Right ventricle myocardium superior (tissue), 1 donor: ENCODE results near the gene HOXB2. TPM values are rescaled to one million over a fixed set of nuclear protein-coding genes. Genes with fewer than 3 reads are reported as not detected.

Experiments
- ATAC-seq: fragments of 200-7000 bp; cut with Tn5 transposase; one replicate; pipeline ENCODE4 v1.9.1; 2020; ENCODE audit warnings: mild to moderate bottlenecking; ENCODE audit not compliant: poor library complexity
- DNase-seq: peaks from one replicate; pipeline ENCODE4 v3.0.0-alpha.2; 2020
- intact Hi-C: fragments of 100-400 bp; cut with DNase I; formaldehyde crosslinking; loops from one replicate; pipeline ENCODE4 v1.11.2; 2022
- total RNA-seq: library from RNA; stranded (reverse); fragmentation: NEBNext Ultra II Directional; extraction: Animal tissue kit (Norgen Biotek cat#: 25700); gene quantifications from one replicate; pipeline ENCODE4 v1.2.1, GENCODE V29; 2021
- donor health status: DM: no; HTN: yes; CAD: no; lungs with severe emphysema.

HOXB2 gene
- total RNA-seq, 1 donor from 2014 or later: 2.7 TPM

GRCh38 chr17:48506246-48506645, 38.7 kb downstream of the HOXB2 start:
- intact Hi-C loops: no loop called here
- ATAC-seq: no peak
- no peak for DNase-seq

DNA sequence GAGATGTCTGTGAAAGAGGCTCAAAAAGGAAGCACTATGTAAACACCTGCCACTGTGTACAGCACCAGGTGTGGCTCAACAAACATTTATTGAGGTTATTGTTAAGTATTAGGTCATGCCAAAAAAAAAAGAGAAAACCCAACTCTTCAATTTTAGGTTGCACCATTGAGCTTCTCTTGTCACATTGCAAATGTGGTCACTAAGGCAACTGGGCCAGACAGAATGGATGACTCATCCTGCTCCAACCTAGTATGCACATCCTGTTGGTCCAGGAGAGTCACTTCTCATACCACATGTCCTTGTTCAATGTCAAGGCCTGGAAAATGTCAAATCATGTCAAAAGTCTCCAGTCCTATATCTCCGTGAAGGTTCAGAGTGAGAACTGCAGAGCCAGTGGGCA, 39.1 kb downstream of the HOXB2 start:
- no peak for ATAC-seq
- no peak for DNase-seq
- intact Hi-C loops: no loop called here

DNA sequence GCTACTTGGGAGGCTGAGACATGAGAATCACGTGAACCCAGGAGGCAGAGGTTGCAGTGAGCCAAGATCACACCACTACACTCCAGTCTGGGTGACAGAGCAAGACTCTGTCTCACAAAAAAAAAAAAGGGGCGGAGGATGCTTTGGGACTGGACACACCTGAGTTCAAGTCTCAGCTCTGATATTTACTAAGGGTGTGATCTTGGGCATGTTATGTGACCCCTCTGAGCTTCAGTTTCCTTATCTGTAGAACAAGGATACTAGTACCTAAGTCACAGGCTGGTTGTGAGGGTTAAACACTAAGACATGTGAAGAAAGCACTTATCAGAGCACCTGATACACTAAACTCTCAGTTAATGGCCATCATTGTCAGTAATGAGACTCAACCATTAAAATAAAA, 40.0 kb downstream of the HOXB2 start:
- intact Hi-C loops: no loop called here
- DNase-seq: no peak

GRCh38 chr17:48503747-48504146, 41.2 kb downstream of the HOXB2 start:
- DNase-seq: no peak
- no peak for ATAC-seq
- intact Hi-C loops: no loop called here

More for the DNA sequence above, 40.0 kb downstream of the HOXB2 start:
- ATAC-seq: no peak

DNA sequence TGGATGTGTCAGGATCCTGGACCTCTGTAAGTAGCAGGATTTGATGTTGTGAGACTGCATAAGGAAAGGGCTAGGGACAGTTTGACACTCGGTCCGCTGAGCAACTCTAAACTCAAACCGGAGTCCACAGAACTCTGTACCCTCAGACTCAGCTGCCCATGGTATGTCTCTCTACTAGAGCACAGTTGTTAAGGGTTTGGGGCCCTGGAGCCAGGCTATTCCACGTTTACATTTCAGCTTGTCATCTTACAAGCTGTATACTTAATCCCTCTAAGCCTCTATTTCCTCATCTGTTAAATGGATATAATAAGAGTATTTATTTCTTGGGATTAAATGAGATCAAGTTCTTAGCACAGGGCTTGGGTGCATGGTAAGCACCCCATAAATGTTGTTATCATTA, 42.0 kb downstream of the HOXB2 start:
- ATAC-seq (no peak), DNase-seq (no peak)

DNA sequence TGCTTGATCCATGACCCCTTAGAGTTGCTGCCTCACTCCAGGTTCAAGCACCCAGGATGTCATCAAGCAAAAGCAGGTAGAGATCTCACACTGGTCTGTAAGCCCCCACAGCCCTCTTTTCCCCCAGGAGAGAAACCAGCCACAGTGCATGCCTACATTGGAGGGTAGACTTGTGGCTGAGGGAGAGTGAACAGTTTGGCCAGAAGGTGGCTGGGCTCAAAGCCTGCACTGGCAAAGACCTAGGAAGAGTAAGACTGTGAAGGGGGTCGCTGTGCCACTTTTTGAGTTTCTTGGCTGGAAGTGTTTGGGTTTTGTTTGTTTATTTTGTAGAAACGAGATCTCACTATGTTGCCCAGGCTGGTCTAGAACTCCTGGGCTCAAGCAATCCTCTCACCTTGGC, 42.6 kb downstream of the HOXB2 start:
- DNase-seq: no peak
- intact Hi-C loops: no loop called here
- ATAC-seq: no peak

More for the DNA sequence above, 42.0 kb downstream of the HOXB2 start:
- intact Hi-C loops: no loop called here

- intact Hi-C loops: no loop called here
- ATAC-seq: no peak
- no peak for DNase-seq
These were observed 44.2 kb downstream of the HOXB2 start for GRCh38 chr17:48500435-48501426.

DNA sequence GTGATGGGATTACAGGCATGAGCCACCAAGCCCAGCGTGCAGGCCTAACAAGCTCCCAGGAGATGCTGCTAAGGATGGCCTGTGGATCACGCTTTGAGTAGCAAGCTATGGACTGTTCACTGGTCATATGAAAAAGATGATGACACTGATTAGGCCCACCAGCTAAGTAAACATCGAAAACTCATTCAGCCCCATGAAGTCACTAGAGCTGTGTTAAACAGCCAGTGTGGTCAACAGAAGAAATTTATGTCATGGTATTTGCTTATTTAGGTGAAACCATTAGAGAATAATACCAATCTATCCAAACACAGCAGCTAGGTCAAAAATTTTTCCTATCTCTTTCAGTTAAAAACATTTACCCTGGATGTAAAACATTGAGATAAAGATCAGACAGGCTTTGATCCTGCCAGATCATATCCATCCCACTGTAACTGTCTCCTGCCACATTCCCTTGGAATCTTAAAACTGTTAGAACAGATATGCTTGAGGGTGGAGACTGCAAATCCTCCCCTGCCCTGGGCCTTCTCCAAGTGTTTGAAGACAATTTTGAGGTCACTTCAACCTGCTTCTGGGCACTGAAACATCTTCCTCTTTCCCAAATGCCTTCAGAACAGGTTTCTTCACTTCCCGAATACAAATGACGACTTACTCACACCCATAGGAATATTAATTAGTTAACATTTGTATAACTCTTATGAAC, 45.0 kb downstream of the HOXB2 start:
- DNase-seq (no peak), ATAC-seq (no peak)
- intact Hi-C loops: no loop called here

- intact Hi-C loops: no loop called here
- DNase-seq: no peak
- ATAC-seq: no peak
These were observed 45.7 kb downstream of the HOXB2 start for GRCh38 chr17:48499248-48499647.

- DNase-seq (no peak), ATAC-seq (no peak)
- intact Hi-C loops: no loop called here
These were observed 46.6 kb downstream of the HOXB2 start for GRCh38 chr17:48498164-48498850.

GRCh38 chr17:48497103-48497502, 47.8 kb downstream of the HOXB2 start:
- DNase-seq: no peak
- no peak for ATAC-seq
- intact Hi-C loops: no loop called here

DNA sequence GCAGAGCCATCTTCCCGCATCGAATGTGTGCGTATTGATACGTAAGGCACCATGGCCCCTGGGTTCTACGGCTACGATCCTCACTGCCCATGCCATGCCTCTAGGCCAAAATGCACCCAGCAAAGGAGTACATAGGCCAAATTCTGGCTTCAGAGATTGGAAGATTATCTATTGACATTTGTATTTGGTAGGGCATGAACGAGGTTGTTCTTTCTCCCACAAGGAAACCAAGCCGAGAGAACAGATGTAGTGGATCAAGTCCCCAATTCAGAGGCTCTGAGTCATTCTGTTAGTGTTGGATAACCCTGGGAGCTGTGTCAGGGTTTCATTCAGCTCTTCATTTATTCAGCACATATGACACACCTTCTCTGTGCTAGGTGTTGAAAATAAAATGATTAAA, 50.6 kb downstream of the HOXB2 start:
- ATAC-seq (no peak), DNase-seq (no peak)
- intact Hi-C loops: no loop called here

Other genes with a start within 250 kb of the HOXB2 start
- 0.70 TPM for gene SKAP1, start 114.9 kb downstream of the HOXB2 start, total RNA-seq
- not detected for gene HOXB1, start 14.1 kb downstream of the HOXB2 start, total RNA-seq
- 0.75 TPM for gene HOXB4, start 33.2 kb upstream of the HOXB2 start, total RNA-seq
- 1.6 TPM for gene HOXB3, start 45.1 kb upstream of the HOXB2 start, total RNA-seq
- gene HOXB5, start 48.7 kb upstream of the HOXB2 start, total RNA-seq: 0.13 TPM
- gene HOXB6, start 59.9 kb upstream of the HOXB2 start, total RNA-seq: 0.78 TPM
- gene HOXB7, start 65.9 kb upstream of the HOXB2 start, total RNA-seq: 0.22 TPM
- gene HOXB8, start 70.2 kb upstream of the HOXB2 start, total RNA-seq: not detected
- gene HOXB9, start 81.2 kb upstream of the HOXB2 start, total RNA-seq: not detected
- gene PRAC1, start 177.4 kb upstream of the HOXB2 start, total RNA-seq: not detected
- not detected for gene PRAC2, start 178.1 kb upstream of the HOXB2 start, total RNA-seq
- not detected for gene HOXB13, start 183.6 kb upstream of the HOXB2 start, total RNA-seq